Stimulated activated CD8-positive, alpha-beta memory T cell treated with anti-CD3 and anti-CD28 coated beads, Interleukin-12 subunit alpha, Interleukin-12 subunit beta, amount 100 ng/mL, for 24 hours (primary cell): ENCODE measurements around the gene GRN.
"Not testable (repeated sequence)": the region's sequence is repeated elsewhere in the genome, so short reads cannot be mapped to it uniquely, and the experiment has no call there.

Source experiments
- DNase-seq: peaks from one replicate; pipeline ENCODE4 v3.0.0-alpha.2; 2020; ENCODE audit errors: extremely low read depth

The GRN gene

GRCh38 chr17:44383363-44383762, 38.3 kb downstream of the GRN start:
- no peak for DNase-seq

- DNase-seq = no peak
These were observed 38.8 kb downstream of the GRN start for GRCh38 chr17:44383861-44384260.

GRCh38 chr17:44384281-44384822, 39.2 kb downstream of the GRN start:
- DNase-seq = no peak

GRCh38 chr17:44384823-44385286, 39.8 kb downstream of the GRN start:
- DNase-seq = no peak

- DNase-seq = peak; percentile 56
These were observed 40.4 kb downstream of the GRN start for GRCh38 chr17:44385287-44386181.

DNA sequence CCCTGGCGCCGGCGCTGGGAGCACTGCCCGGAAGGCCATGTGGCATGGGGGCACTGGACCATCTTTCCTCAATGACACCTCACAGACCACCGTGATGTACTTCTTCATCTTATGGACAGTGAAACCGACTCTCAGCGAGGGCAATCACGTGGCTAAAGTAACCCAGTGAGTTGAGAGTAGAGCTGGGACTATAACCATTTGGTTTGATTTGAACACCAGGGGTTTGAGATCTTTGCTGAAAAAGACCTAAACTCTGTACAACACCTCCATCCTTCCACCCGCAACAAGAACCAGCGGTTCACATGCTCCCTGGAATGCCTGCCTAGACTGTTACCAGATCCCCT, 41.1 kb downstream of the GRN start:
- no peak for DNase-seq

DNA sequence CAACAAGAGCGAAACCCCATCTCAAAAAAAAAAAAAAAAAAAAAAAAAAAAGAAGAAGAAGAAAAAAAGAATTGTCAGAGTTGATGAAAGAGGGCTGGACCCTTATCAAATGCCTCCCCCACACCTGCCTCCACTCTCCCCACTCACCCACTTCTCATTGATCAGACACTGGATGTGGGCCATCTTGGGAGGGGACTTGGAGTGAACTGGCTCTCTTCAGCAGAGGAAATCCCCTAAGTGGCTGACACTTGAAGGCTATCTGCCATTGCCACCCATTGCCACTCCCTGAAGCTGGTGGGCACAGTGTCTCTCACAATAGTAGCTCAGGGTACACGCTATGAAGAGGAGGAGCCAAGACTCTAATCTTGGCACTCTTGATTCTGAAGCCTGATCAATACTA, 42.7 kb downstream of the GRN start:
- no peak for DNase-seq

GRCh38 chr17:44389281-44389680, 44.2 kb downstream of the GRN start, which contains the start of gene ITGA2B:
Gene ITGA2B, minus strand, starts transcription at chr17:44389649. Its CDS starts 176 bp downstream, at chr17:44389473.
- DNase-seq = no peak

DNA sequence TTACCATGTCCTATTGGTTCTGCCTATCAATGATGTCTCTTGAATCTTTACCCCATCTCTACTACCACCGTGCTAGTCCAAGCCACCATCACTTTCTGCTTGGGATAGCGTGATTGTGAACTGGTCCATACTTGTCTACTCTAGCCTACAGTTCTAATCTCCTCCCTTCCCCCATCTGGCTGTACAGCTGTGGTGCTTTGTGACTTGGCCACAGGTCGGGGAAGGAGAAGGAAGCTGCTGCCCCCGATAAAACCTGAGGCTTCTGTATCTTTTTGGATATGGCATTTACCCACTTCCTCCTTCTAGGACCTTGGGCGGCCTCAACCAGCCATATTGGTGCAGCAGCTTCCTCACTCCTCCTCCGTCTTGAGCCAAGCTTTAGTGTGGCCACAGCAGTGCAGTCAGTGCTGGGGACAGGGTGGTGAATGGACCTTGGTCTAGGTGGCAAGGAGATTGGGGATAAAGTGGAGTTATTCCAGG, 44.7 kb downstream of the GRN start:
- DNase-seq = no peak

GRCh38 chr17:44390250-44390870, 45.3 kb downstream of the GRN start:
- no peak for DNase-seq

DNA sequence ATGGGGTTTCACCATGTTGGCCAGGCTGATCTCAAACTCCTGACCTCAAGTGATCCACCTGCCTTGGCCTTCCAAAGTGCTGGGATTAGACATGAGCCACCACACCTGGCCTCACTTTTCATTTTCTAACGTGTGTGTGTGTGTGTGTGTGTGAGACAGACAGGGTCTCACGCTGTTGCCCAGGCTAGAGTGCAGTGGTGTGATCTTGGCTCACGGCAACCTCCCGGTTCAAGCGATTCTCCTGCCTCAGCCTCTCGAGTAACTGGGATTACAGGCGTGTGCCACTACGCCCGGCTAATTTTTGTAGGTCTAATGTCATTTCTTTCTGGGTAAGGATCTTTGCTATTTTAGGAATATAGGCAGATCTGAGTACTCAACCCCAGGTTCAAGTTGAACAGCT, 49.0 kb downstream of the GRN start:
- DNase-seq = not testable (repeated sequence)

DNA sequence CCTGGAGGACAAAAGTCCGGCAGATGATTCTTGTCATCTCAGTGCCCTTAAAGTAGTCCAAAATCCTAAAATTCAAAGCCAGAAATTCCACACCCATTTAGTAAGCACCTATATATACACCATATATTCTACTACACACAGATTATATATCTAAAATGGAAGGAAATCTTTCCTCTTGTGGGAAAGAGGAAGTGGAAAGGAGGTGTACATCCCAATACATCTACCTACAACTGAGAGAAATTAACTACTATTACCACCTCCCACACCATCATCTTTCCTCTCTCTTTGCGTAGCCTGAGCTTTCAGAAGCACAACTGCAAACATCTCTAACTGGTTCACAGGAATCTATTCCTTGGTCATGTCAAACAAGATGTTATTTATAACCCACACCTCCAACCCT, 49.7 kb downstream of the GRN start:
- DNase-seq = no peak

DNA sequence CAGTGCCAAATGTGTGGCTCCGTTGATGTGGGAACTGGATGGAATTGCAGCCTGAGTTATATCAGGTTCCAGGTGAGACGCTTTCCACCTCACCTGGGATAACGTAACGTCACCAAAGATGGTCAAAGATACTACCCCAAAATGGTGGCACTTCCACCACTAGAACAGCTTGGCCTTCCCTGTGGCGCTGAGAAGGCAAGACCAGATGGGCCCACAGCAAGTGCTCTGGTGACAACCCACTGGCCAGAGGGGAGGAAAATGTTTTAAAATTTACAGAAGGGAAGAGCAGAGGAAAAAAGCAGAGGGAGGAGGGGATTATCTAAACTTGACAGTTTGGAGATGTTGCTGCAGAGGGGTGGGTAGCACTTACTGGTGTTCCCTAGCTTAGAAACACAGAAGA, 51.8 kb downstream of the GRN start:
- no peak for DNase-seq

- no peak for DNase-seq
These were observed 52.7 kb downstream of the GRN start for GRCh38 chr17:44397479-44398440.

DNA sequence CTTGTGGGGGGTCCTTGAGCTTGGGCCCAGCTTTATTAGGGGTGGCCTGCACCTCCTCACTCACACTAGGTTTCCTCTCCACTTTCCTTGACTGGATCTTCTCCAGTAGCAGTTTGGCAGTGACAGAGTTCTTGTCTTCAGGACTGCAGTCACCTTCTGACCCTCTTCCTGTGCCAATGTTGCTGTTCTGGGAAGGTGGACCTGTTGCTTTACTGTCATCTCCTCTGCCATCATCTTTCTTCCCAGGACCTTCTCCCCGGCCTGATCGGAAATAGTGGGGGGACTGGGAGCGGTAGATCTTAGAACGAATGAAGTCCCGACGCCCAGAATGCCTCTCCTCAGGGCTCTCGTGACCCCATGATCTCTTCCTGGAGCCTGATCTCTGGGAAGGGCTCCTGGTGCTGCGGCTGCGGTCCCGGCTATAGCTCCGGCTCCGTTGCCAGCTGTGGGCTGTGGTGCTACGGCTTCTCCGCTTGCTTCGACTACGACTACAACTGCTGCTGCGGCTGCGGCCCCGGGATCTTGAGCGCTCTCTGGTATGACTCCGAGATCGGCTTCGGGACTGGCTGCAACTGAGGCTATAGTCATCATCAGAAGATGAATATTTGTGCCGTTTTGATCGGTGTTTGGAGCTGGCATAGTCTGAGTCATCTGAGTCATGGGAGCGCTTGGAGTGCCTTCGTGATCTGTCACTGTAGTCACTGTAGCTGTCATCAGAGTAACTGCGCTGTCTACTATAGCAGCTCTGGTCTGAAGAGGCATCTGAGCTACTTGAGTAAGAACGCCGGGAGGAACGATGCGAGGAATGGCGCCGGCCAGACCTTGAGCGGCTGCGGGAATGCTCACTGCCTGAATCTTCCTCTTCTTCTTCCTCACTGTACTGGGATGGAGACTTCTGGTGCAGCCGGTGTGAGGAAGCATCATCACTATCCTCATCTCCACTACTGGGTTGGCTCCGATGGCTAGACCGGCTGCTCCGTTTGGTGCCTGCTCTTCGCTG, 53.9 kb downstream of the GRN start:
- DNase-seq = no peak

GRCh38 chr17:44400226-44400847, 55.2 kb downstream of the GRN start:
- no peak for DNase-seq
